Lower leg skin (tissue), 4 donors: ENCODE data around the gene TNNT1. TPM values are rescaled to one million over a fixed set of nuclear protein-coding genes. Genes with fewer than 3 reads are reported as not detected.
A peak's percentile ranks its signal among the peaks of the same experiment; 100 is the strongest.

ENCODE experiments used
- DNase-seq, 2 donors: peaks; one replicate each; pipeline ENCODE4 v3.0.0-alpha.2; 2019; ENCODE audit warnings: low spot score in 2 of 2
- H3K4me3 ChIP-seq: fragments of 200-600 bp; sonication (generic); 2 replicates; pipeline ENCODE4 v1.5.1; 2017; ENCODE audit warnings: mild to moderate bottlenecking, low read depth; ENCODE audit not compliant: poor library complexity, severe bottlenecking
- POLR2A ChIP-seq, 2 donors: fragments of 450-650 bp; IDR thresholded peaks; one replicate each; pipeline ENCODE4 v1.6.1; 2016 to 2017; ENCODE audit warnings: antibody characterized with exemption in 2 of 2, mild to moderate bottlenecking in 1 of 2, moderate library complexity in 1 of 2
- WGBS, 2 donors: methylation state at CpG; one replicate each; pipeline ENCODE4 v1.1.5; 2018; 5-methylcytosine and 5-hydroxymethylcytosine counted together
- intact Hi-C: fragments of 100-400 bp; cut with DNase I; formaldehyde crosslinking; loops from one replicate; pipeline ENCODE4 v1.15.0; 2023; ENCODE audit warnings: low total_unique reads
- total RNA-seq, 4 donors: library from RNA; depleted of rRNA; stranded (reverse); fragments of >200 nt; gene quantifications; one replicate each; pipeline ENCODE4 v1.1.0, GENCODE V29; 2016
- TF ChIP-seq, protein P1 (sequence below), 3 donors: fragments of 450-650 bp; IDR thresholded peaks; one replicate each; pipeline ENCODE4 v1.5.1; 2016; ENCODE audit warnings: antibody characterized with exemption in 3 of 3, mild to moderate bottlenecking in 3 of 3, moderate library complexity in 2 of 3

TNNT1 gene
- total RNA-seq, 4 donors from 2014 or later: 24.0 to 56.1 (median 42.6) TPM

- peak in 1 of 2 donors; percentile 89 for DNase-seq
- TF ChIP-seq POLR2A (IDR thresholded peaks at IDR 0.05): no peak
- TF ChIP-seq, protein P1, sequence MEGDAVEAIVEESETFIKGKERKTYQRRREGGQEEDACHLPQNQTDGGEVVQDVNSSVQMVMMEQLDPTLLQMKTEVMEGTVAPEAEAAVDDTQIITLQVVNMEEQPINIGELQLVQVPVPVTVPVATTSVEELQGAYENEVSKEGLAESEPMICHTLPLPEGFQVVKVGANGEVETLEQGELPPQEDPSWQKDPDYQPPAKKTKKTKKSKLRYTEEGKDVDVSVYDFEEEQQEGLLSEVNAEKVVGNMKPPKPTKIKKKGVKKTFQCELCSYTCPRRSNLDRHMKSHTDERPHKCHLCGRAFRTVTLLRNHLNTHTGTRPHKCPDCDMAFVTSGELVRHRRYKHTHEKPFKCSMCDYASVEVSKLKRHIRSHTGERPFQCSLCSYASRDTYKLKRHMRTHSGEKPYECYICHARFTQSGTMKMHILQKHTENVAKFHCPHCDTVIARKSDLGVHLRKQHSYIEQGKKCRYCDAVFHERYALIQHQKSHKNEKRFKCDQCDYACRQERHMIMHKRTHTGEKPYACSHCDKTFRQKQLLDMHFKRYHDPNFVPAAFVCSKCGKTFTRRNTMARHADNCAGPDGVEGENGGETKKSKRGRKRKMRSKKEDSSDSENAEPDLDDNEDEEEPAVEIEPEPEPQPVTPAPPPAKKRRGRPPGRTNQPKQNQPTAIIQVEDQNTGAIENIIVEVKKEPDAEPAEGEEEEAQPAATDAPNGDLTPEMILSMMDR (IDR thresholded peaks at IDR 0.05): no peak
- H3K4me3 ChIP-seq: peak within 1 kb of the TSS; percentile 81
- 0 to 1% methylated on average over 22 to 40 of the region's 97 CpGs for WGBS, 2 donors
- intact Hi-C loops: no loop called here
These were observed 31.9 kb downstream of the TNNT1 start, which contains the start of gene PPP1R12C for GRCh38 chr19:55116859-55117662. TSS of gene PPP1R12C (minus strand) at chr19:55117637. CDS start at chr19:55117543, 94 bp downstream.

GRCh38 chr19:55116232-55116858 is 32.7 kb downstream of the TNNT1 start:
- intact Hi-C loops: no loop called here
- WGBS, 2 donors: 1% methylated on average over 25 of the region's 25 CpGs
- TF ChIP-seq POLR2A (IDR thresholded peaks at IDR 0.05): no peak
- TF ChIP-seq, protein P1 (IDR thresholded peaks at IDR 0.05): no peak
- peak; percentile 69 to 95 for DNase-seq
- H3K4me3 ChIP-seq: peak overlapping the region; percentile 81

DNA sequence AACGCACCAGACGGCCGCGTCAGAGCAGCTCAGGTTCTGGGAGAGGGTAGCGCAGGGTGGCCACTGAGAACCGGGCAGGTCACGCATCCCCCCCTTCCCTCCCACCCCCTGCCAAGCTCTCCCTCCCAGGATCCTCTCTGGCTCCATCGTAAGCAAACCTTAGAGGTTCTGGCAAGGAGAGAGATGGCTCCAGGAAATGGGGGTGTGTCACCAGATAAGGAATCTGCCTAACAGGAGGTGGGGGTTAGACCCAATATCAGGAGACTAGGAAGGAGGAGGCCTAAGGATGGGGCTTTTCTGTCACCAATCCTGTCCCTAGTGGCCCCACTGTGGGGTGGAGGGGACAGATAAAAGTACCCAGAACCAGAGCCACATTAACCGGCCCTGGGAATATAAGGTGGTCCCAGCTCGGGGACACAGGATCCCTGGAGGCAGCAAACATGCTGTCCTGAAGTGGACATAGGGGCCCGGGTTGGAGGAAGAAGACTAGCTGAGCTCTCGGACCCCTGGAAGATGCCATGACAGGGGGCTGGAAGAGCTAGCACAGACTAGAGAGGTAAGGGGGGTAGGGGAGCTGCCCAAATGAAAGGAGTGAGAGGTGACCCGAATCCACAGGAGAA is 33.5 kb downstream of the TNNT1 start:
- intact Hi-C loops: no loop called here
- no peak overlapping the region for H3K4me3 ChIP-seq
- no peak for TF ChIP-seq POLR2A (IDR thresholded peaks at IDR 0.05)
- TF ChIP-seq, protein P1 (IDR thresholded peaks at IDR 0.05): no peak
- WGBS, 2 donors: 54 to 60% methylated on average over 13 of the region's 13 CpGs
- DNase-seq: no peak

DNA sequence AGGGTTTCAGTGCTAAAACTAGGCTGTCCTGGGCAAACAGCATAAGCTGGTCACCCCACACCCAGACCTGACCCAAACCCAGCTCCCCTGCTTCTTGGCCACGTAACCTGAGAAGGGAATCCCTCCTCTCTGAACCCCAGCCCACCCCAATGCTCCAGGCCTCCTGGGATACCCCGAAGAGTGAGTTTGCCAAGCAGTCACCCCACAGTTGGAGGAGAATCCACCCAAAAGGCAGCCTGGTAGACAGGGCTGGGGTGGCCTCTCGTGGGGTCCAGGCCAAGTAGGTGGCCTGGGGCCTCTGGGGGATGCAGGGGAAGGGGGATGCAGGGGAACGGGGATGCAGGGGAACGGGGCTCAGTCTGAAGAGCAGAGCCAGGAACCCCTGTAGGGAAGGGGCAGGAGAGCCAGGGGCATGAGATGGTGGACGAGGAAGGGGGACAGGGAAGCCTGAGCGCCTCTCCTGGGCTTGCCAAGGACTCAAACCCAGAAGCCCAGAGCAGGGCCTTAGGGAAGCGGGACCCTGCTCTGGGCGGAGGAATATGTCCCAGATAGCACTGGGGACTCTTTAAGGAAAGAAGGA is 34.4 kb downstream of the TNNT1 start:
- intact Hi-C loops: no loop called here
- TF ChIP-seq, protein P1 (IDR thresholded peaks at IDR 0.05): no peak
- TF ChIP-seq POLR2A (IDR thresholded peaks at IDR 0.05): no peak
- no peak overlapping the region for H3K4me3 ChIP-seq
- WGBS, 2 donors: 84 to 86% methylated on average over 9 of the region's 9 CpGs
- DNase-seq: no peak

DNA sequence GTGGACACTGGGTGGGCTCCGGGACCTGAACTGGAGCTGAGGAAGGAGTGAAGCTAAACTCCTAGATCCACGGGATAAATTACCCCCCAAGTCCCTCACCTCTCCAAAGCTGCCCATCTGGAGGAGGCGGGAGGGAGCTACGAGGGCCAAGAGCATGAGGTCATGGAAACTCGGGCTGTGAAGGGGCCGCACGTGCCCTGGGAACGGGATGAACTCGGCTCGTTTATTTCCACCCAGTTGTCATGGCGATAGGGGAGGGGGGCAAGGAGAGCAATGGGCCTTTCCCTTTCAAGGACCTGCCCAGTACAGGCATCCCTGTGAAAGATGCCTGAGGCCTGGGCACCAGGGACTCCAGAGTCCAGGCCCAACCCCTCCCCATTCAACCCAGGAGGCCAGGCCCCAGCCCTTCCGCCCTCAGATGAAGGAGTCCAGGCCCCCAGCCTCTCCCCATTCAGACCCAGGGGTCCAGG is 35.4 kb downstream of the TNNT1 start:
- peak; percentile 87 to 97 for DNase-seq
- TF ChIP-seq POLR2A (IDR thresholded peaks at IDR 0.05): no peak
- TF ChIP-seq, protein P1 (IDR thresholded peaks at IDR 0.05): no peak
- no peak overlapping the region for H3K4me3 ChIP-seq
- intact Hi-C loops: no loop called here
- WGBS, 2 donors: 28 to 31% methylated on average over 12 of the region's 12 CpGs
